GM21367 (cell line): Measurements from ENCODE around the gene CCDC38.

Experiments
- ATAC-seq: cut with Tn5 transposase; IDR thresholded peaks from one replicate; pipeline ENCODE4 v1.9.1; 2021; ENCODE audit not compliant: unreplicated experiment

Gene CCDC38

DNA sequence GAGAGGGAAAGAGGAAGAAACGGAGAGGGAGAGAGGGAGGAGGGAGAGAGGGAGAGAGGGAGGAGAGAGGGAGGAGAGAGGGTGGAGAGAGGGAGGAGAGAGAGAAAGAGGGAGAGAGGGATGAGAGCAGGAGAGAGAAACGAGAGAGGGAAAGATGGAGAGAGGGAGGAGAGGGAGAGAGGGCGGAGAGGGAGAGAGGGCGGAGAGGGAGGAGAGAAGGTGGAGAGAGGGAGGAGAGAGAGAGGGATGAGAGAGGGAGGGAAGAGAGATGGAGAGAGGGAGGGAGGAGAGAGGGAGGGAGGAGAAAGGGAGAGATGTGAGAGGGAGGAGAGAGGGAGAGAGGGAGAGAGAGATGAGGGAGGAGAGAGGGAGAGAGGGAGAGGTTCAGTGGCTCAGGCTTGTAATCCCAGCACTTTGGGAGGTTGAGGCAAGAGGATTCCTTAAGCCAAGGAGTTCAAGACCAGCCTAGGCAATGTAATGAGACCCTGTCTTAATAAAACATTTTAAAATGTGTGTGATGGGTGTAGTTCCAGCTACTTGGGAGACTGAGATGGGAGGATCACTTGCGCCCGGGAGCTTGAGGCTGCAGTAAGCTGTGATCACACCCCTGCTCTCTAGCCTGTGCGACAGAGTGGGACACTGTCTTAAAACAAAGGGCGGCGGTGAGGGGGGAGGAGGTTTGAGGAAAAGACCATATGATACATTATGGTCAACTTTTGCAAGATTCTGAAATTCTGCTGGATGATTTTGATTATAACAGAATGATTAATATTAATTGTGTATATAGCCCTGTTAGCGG, 105.0 kb downstream of the CCDC38 start:
- no peak for ATAC-seq

DNA sequence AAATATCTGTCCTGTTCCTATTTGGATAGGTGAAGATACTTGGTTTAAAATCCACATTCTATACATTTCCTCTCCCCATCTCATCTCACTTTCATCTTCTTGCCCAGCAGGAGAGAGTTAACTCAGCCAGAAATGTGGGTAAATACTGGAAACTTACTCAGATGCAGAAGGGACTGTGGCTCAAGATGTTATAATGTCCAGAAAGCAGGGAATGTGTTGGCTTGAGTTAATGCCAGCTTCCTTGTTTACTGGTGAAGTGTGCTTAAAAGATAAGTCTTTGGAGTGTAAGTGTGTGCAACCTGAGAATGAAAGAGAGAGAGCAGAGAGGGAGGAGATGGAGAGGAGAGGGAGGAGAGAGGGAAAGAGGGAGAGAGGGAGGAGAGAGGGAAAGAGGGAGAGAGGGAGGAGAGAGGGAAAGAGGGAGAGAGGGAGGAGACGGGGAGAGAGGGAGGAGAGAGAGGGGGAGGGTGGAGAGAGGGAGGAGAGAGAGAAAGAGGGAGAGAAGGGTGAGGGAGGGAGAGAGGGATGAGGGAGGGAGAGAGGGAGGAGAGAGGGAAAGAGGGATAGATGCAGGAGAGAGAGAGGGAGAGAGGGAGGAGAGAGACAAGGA, 105.7 kb downstream of the CCDC38 start:
- no peak for ATAC-seq

DNA sequence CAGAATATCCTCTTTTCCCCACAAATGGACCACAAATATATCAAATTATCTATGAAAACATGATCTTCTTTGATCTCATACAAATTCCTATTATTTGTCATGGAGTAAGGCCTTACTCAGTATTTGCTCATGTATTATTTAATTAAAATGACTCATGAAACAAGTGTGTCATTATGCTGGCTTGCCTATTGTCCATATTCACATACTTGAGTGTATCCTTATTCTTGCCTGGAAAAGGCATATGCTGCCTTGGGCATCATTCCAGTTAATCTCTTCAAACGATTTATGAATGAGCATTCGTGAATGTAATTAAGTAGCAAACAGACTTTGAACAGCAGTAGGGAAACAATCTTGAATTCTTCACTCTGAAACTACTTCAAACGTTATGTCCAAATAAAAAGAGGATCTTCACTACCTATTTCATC, 106.2 kb downstream of the CCDC38 start:
- no peak for ATAC-seq

DNA sequence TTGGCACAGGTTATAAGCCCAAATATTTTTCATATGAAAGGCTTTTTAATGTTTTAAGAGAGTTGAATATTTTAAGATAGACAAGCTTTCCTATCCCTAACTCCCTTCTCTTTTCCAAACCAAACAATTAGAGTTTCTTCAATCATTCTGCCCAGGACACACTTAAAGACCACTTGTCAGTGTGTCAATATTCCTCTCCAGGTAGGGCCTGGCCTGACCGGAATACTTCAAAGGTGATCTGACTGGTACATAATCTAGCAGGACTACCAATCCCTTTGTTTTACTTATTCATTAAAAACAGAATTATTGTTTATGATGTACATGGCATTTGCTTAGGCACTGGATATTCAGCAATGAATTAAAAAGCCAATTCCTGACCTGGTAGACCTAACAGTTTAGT, 107.8 kb downstream of the CCDC38 start:
- ATAC-seq, result no peak

DNA sequence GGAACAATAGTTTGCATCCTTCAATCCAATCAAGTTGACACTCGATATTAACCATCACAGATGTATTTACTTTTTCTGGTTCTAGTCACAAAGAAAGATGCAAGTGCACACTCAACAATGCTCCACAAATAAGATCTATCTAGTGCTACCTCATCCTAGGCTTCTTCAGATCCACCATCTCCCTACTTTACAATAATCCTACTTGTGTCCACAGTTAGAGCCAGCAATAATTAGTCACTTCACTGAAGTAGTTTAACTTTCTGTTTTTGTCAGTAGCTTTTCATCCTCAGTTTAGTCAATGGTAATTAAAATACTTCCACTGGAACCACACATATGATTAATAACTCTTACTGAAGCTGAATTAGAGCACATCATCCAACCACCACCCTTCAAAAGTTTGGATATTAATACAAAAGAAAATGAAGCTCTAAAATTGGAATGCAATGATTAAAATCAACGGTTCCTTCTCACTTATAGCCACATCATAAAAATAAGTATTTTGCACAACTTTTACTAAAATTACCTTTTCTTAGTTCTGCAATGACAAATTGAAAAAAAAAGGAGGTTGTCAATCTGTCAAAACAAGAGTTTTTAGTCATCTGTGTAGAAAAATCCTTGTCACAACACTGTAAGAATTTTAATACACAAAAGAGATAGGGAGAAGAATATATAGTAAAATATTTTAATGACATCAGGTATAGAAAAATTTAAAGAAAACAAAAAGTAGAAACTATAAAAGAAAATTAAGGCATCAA, 111.9 kb downstream of the CCDC38 start:
- ATAC-seq, result no peak

DNA sequence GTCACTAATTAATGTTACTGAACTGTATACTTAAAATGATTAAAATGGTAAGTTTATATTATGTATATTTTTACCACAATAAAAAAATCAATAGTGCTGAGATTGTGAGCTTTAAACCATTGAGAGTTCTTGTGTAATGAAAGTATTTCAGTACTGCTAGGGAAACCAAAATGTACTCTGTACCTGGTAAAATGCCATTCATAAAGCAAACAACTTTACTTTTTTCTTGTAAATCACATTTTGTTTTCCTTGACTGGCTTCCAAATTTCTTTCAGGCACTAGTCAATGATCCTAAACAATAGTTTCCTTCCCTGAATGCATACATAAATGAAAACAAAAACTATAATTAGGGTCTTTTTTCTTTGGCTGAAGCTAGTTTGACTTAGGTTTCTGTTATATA, 113.0 kb downstream of the CCDC38 start:
- no peak for ATAC-seq

DNA sequence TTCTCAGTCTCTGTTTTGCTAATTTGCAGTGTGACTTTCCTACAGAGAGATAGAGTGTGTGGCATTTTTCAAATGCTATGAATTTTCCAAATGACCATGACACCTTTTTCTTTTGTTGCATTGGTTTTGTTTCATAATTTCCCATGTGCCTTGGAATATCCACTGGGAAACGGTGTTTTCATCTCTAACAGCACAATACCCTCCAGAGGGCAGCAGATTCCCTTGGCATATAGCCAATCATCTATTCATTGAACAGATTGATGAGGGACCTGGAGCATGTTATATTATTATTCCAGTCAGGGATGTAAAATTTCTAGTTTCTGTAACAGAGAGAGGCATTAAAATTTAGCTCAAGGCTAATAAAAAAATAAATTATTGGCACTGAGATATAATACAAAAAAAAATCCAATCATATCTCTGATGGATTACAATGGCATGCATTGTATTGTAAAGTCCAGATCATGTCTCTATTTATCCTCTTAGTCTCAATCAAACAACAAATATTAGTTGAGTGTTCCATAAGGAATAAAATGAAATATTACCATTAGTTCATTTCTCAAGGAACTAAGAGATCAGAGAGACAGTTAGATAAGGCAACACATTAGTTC, 122.2 kb downstream of the CCDC38 start:
- no peak for ATAC-seq
